HCT116 (cell line): ENCODE results near the gene PIP4K2B. TPM values are rescaled to one million over a fixed set of nuclear protein-coding genes. Genes with fewer than 3 reads are reported as not detected.

Experiments
- ATAC-seq: fragments of 200-7000 bp; cut with Tn5 transposase; 2 replicates; pipeline ENCODE4 v1.9.1; 2020; ENCODE audit warnings: mild to moderate bottlenecking, moderate library complexity
- BruUV-seq: library from RNA; stranded (reverse); fragments of 400-500 nt; replicated peaks from 2 replicates; lab custom pipeline; 2021; lab: Mats Ljungman, UMichigan
- CTCF ChIA-PET: fragments of 300-600 bp; sonication (Branson Sonifier 250); formaldehyde crosslinking; loops from one replicate; lab custom pipeline; 2021; ENCODE audit warnings: antibody characterized with exemption; lab: Charles Lee
- POLR2A ChIA-PET: fragments of 300-600, 350-600 bp; sonication (Branson Sonifier 250); formaldehyde crosslinking; loops from one replicate; lab custom pipeline; 2021; ENCODE audit warnings: antibody characterized with exemption; lab: Charles Lee
- RAD21 ChIA-PET, 2 experiments: fragments of 300-600 bp; sonication (Branson Sonifier 250); formaldehyde crosslinking; loops; one replicate each; lab custom pipeline; 2023; ENCODE audit warnings: low total read pairs in 2 of 2; ENCODE audit not compliant: uncharacterized antibody in 2 of 2, unreplicated experiment in 2 of 2, low non-redundant PET in 1 of 2; lab: Charles Lee
- DNase-seq: peaks from one replicate; pipeline ENCODE4 v3.0.0-alpha.2; 2010; ENCODE audit warnings: low read depth, low spot score
- H2AFZ ChIP-seq: fragments of 200-600 bp; shearing (Covaris generic), sonication (generic); 2 replicates; pipeline ENCODE4 v1.6.1; 2017; ENCODE audit warnings: low read depth, mixed run types, mixed read lengths, antibody characterized with exemption, low read length; ENCODE audit not compliant: poor library complexity, severe bottlenecking
- H3K27ac ChIP-seq: 2 replicates; pipeline ENCODE4 v1.5.1; 2012; ENCODE audit warnings: low read depth, low read length
- H3K27me3 ChIP-seq: fragments of 200-600 bp; sonication (generic); 2 replicates; pipeline ENCODE4 v1.6.1; 2016; ENCODE audit warnings: mixed run types, low read length, mixed read lengths; ENCODE audit not compliant: insufficient read depth
- H3K36me3 ChIP-seq, 2 experiments: fragments of 200-500 bp in 1 of 2; fragments of 200-600 bp in 1 of 2; sonication (Bioruptor generic) in 1 of 2; sonication (generic) in 1 of 2; 2 replicates each; pipeline versions ENCODE4 v1.5.1 to v1.6.1; 2014 to 2016; ENCODE audit warnings: low read length in 2 of 2, inconsistent platforms in 1 of 2, mixed read lengths in 1 of 2, mixed run types in 1 of 2; ENCODE audit not compliant: insufficient read depth in 2 of 2, control insufficient read depth in 1 of 2
- H3K4me1 ChIP-seq, 2 experiments: fragments of 200-600 bp in 1 of 2; sonication (generic) in 1 of 2; 2 replicates each; pipeline versions ENCODE4 v1.5.1 to v1.6.1; 2012 to 2017; ENCODE audit warnings: low read length in 2 of 2, inconsistent platforms in 1 of 2, mild to moderate bottlenecking in 1 of 2, mixed read lengths in 1 of 2, mixed run types in 1 of 2, moderate library complexity in 1 of 2; ENCODE audit not compliant: insufficient read depth in 2 of 2, control insufficient read depth in 1 of 2
- H3K4me2 ChIP-seq: fragments of 200-600 bp; sonication (generic); 2 replicates; pipeline ENCODE4 v1.6.1; 2017; ENCODE audit warnings: mixed run types, low read length, mixed read lengths
- H3K4me3 ChIP-seq, 2 experiments: fragments of 200-600 bp in 1 of 2; sonication (generic) in 1 of 2; replicated peaks in 1 of 2; 2 replicates each; pipeline ENCODE4 v1.5.1; 2011 to 2016; ENCODE audit warnings: low read length in 2 of 2, control low read depth in 1 of 2, low read depth in 1 of 2, mild to moderate bottlenecking in 1 of 2, mixed read lengths in 1 of 2, mixed run types in 1 of 2
- H3K79me2 ChIP-seq: fragments of 200-600 bp; sonication (generic); 2 replicates; pipeline ENCODE4 v1.6.1; 2017; ENCODE audit warnings: mild to moderate bottlenecking, mixed run types, low read length, moderate library complexity, mixed read lengths; ENCODE audit not compliant: insufficient read depth
- H3K9ac ChIP-seq: fragments of 200-600 bp; sonication (generic); 2 replicates; pipeline ENCODE4 v1.6.1; 2016; ENCODE audit warnings: low read length, mixed read lengths
- H3K9me2 ChIP-seq: fragments of 200-600 bp; sonication (generic), shearing (Covaris generic); 2 replicates; pipeline ENCODE4 v1.6.1; 2017; ENCODE audit warnings: mixed run types, mild to moderate bottlenecking, moderate library complexity; ENCODE audit not compliant: insufficient read depth
- H3K9me3 ChIP-seq, 2 experiments: fragments of 200-500 bp in 1 of 2; fragments of 200-600 bp in 1 of 2; sonication (Bioruptor generic) in 1 of 2; sonication (generic) in 1 of 2; 2 replicates each; pipeline ENCODE4 v1.6.1; 2014 to 2017; ENCODE audit warnings: low read length in 2 of 2, mixed read lengths in 2 of 2, inconsistent platforms in 1 of 2, low read depth in 1 of 2, mild to moderate bottlenecking in 1 of 2, mixed run types in 1 of 2, moderate library complexity in 1 of 2; ENCODE audit not compliant: control insufficient read depth in 1 of 2, insufficient read depth in 1 of 2
- H4K20me1 ChIP-seq: fragments of 200-600 bp; sonication (generic), shearing (Covaris generic); 2 replicates; pipeline ENCODE4 v1.6.1; 2017; ENCODE audit warnings: mixed run types, mild to moderate bottlenecking, moderate library complexity; ENCODE audit not compliant: insufficient read depth
- CBX3 ChIP-seq: IDR thresholded peaks from 2 replicates; pipeline ENCODE4 v1.6.1; 2012; ENCODE audit warnings: low read depth
- CEBPB ChIP-seq: IDR thresholded peaks from 2 replicates; pipeline ENCODE4 v1.6.1; 2012; ENCODE audit warnings: low read depth
- EGR1 ChIP-seq: IDR thresholded peaks from 2 replicates; pipeline ENCODE4 v1.6.1; 2012; ENCODE audit warnings: low read depth
- ELF1 ChIP-seq: IDR thresholded peaks from 2 replicates; pipeline ENCODE4 v1.6.1; 2012; ENCODE audit warnings: low read depth, borderline replicate concordance
- EZH2phosphoT487 ChIP-seq: fragments of 200-600 bp; IDR thresholded peaks from 2 replicates; pipeline ENCODE4 v1.6.1; 2018; ENCODE audit warnings: antibody characterized with exemption, borderline replicate concordance
- MAX ChIP-seq: IDR thresholded peaks from 2 replicates; pipeline ENCODE4 v1.6.1; 2012
- POLR2A ChIP-seq: IDR thresholded peaks from 2 replicates; pipeline ENCODE4 v1.7.0; 2011; ENCODE audit warnings: borderline replicate concordance; ENCODE audit not compliant: insufficient read depth, insufficient read length; ENCODE audit errors: extremely low read depth
- POLR2AphosphoS5 ChIP-seq: IDR thresholded peaks from 2 replicates; pipeline ENCODE4 v1.6.1; 2011; ENCODE audit warnings: mild to moderate bottlenecking, low read depth, low read length, moderate library complexity
- SRF ChIP-seq: IDR thresholded peaks from 2 replicates; pipeline ENCODE4 v1.6.1; 2012; ENCODE audit warnings: low read depth
- TCF7L2 ChIP-seq: IDR thresholded peaks from 2 replicates; pipeline ENCODE4 v1.7.0; 2011; ENCODE audit warnings: borderline replicate concordance, inconsistent platforms; ENCODE audit not compliant: insufficient read depth, insufficient read length; ENCODE audit errors: extremely low read depth
- YY1 ChIP-seq: IDR thresholded peaks from 2 replicates; pipeline ENCODE4 v1.6.1; 2011; ENCODE audit warnings: low read length, low read depth, moderate library complexity, mild to moderate bottlenecking; ENCODE audit not compliant: insufficient replicate concordance; ENCODE audit errors: extremely low read depth
- intact Hi-C: fragments of 100-400 bp; cut with micrococcal nuclease; formaldehyde crosslinking; loops from 2 replicates; pipeline ENCODE4 v1.10.0; 2022
- total RNA-seq: library from RNA; stranded (reverse); gene quantifications from one replicate; pipeline ENCODE4 v1.2.1, GENCODE V29; 2021; ENCODE audit not compliant: unreplicated experiment
- TF ChIP-seq, protein P1 (sequence below), 3 experiments: fragments of 200-600 bp in 1 of 3; sonication (generic) in 1 of 3; IDR thresholded peaks in 2 of 3; conservative IDR thresholded peaks in 1 of 3; 2 replicates each; pipeline ENCODE4 v1.5.1; 2012 to 2017; ENCODE audit warnings: low read depth in 2 of 3, low read length in 2 of 3, antibody characterized with exemption in 1 of 3, borderline replicate concordance in 1 of 3, control low read depth in 1 of 3, mild to moderate bottlenecking in 1 of 3, mixed read lengths in 1 of 3, mixed run types in 1 of 3, moderate library complexity in 1 of 3; ENCODE audit not compliant: insufficient read depth in 1 of 3

Gene PIP4K2B
- total RNA-seq, 1 experiment from 2014 or later = 40.3 TPM

DNA sequence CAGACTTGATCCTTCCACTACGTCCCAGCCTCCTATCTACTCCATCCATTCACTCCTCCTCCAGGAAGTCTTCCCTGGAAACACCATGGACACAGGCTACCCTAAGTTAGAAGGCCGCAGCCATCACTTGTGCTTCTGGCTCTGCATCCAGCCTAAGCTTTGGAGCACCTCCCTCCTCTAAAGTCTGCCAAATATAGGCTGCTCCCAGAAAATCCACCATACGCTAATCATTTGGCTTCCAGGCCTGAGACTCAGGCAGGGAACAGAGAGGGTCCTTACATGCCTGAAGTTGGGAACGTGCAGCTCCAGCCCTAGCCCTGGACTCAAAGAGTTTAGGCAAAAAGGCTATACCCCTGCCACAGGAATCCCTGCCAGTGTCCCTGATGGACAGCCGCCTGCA lies 57.9 kb downstream of the PIP4K2B start:
- no peak for TF ChIP-seq POLR2A
- TF ChIP-seq POLR2AphosphoS5 = no peak
- TF ChIP-seq EGR1 = no peak
- TF ChIP-seq TCF7L2 = no peak
- TF ChIP-seq YY1 = no peak
- TF ChIP-seq CBX3 = no peak
- no peak for TF ChIP-seq CEBPB
- TF ChIP-seq SRF = no peak
- TF ChIP-seq, protein P1, sequence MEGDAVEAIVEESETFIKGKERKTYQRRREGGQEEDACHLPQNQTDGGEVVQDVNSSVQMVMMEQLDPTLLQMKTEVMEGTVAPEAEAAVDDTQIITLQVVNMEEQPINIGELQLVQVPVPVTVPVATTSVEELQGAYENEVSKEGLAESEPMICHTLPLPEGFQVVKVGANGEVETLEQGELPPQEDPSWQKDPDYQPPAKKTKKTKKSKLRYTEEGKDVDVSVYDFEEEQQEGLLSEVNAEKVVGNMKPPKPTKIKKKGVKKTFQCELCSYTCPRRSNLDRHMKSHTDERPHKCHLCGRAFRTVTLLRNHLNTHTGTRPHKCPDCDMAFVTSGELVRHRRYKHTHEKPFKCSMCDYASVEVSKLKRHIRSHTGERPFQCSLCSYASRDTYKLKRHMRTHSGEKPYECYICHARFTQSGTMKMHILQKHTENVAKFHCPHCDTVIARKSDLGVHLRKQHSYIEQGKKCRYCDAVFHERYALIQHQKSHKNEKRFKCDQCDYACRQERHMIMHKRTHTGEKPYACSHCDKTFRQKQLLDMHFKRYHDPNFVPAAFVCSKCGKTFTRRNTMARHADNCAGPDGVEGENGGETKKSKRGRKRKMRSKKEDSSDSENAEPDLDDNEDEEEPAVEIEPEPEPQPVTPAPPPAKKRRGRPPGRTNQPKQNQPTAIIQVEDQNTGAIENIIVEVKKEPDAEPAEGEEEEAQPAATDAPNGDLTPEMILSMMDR (IDR thresholded peaks at IDR 0.05 in 2 of 3, conservative IDR thresholded peaks at IDR 0.05 in 1 of 3; ENCODE audit: borderline replicate concordance in 1 of 3, insufficient read depth in 1 of 3, low read depth in 2 of 3, low read length in 2 of 3) = no peak
- no peak for TF ChIP-seq MAX
- no peak for TF ChIP-seq ELF1
- TF ChIP-seq EZH2phosphoT487 = no peak
- no peak overlapping the region for H3K4me3 ChIP-seq
- peaks cover 59% of the 10 kb centered on the region for H3K79me2 ChIP-seq
- peaks cover 13 to 16% of the 10 kb centered on the region in 2 experiments; a peak in 3 of 4 replicates for H3K36me3 ChIP-seq
- intact Hi-C loops = no loop called here
- H3K9ac ChIP-seq = no peak overlapping the region
- CTCF ChIA-PET = no interaction called here
- peaks cover 18 to 24% of the 10 kb centered on the region in 2 experiments for H3K4me1 ChIP-seq
- no TSS peak for BruUV-seq
- no peak overlapping the region for H3K4me2 ChIP-seq
- DNase-seq (no peak), ATAC-seq (no peak)
- H3K9me3 ChIP-seq = no peaks in the 10 kb centered on the region
- POLR2A ChIA-PET = no interaction called here
- no peak overlapping the region for H3K27ac ChIP-seq
- H3K27me3 ChIP-seq = no peaks in the 10 kb centered on the region
- no peak overlapping the region for H2AFZ ChIP-seq
- H4K20me1 ChIP-seq = no peaks in the 10 kb centered on the region
- RAD21 ChIA-PET = no interaction called here
- no peaks in the 10 kb centered on the region for H3K9me2 ChIP-seq
